Measurements from ENCODE around the gene ITPR2. TPM values are rescaled to one million over a fixed set of nuclear protein-coding genes. Genes with fewer than 3 reads are reported as not detected.
"Not testable (repeated sequence)": the region's sequence is repeated elsewhere in the genome, so short reads cannot be mapped to it uniquely, and the experiment has no call there.

The ITPR2 gene
- polyA plus RNA-seq, 10 donors = 3.3 to 5.7 (median 4.1) TPM

GRCh38 chr12:26632756-26633155, 200.2 kb downstream of the ITPR2 start:
- peak in 1 of 3 donors; percentile 30 for DNase-seq

- no peak for DNase-seq
Observed at GRCh38 chr12:26631846-26632245, 201.1 kb downstream of the ITPR2 start.

- peak; percentile 34 to 79 (median 69) for DNase-seq
Observed at GRCh38 chr12:26630546-26631027, 202.4 kb downstream of the ITPR2 start.

- no peak for DNase-seq
Observed at GRCh38 chr12:26629864-26630263, 203.1 kb downstream of the ITPR2 start.

- no peak for DNase-seq
Observed at GRCh38 chr12:26628234-26628633, 204.8 kb downstream of the ITPR2 start.

- DNase-seq = no peak
Observed at GRCh38 chr12:26627335-26627734, 205.7 kb downstream of the ITPR2 start.

- no peak for DNase-seq
Observed at GRCh38 chr12:26623136-26623535, 209.9 kb downstream of the ITPR2 start.

- no peak for DNase-seq
Observed at GRCh38 chr12:26622601-26623000, 210.4 kb downstream of the ITPR2 start.

- no peak for DNase-seq
Observed at GRCh38 chr12:26621932-26622331, 211.1 kb downstream of the ITPR2 start.

GRCh38 chr12:26620907-26621306, 212.1 kb downstream of the ITPR2 start:
- no peak for DNase-seq

- no peak for DNase-seq
Observed at GRCh38 chr12:26617513-26617912, 215.5 kb downstream of the ITPR2 start.

GRCh38 chr12:26614011-26614616, 218.9 kb downstream of the ITPR2 start:
- peak in 2 of 3 donors; percentile 41 to 47 for DNase-seq

GRCh38 chr12:26612203-26612602, 220.8 kb downstream of the ITPR2 start:
- DNase-seq = no peak

- no peak for DNase-seq
Observed at GRCh38 chr12:26611598-26611997, 221.4 kb downstream of the ITPR2 start.

GRCh38 chr12:26610774-26611173, 222.2 kb downstream of the ITPR2 start:
- no peak for DNase-seq

GRCh38 chr12:26609986-26610385, 223.0 kb downstream of the ITPR2 start:
- no peak for DNase-seq

GRCh38 chr12:26608706-26609105, 224.3 kb downstream of the ITPR2 start:
- peak in 2 of 3 donors; percentile 29 to 40 for DNase-seq

GRCh38 chr12:26608273-26608672, 224.7 kb downstream of the ITPR2 start:
- peak in 1 of 3 donors; percentile 13 for DNase-seq

- no peak for DNase-seq
Observed at GRCh38 chr12:26606911-26607310, 226.1 kb downstream of the ITPR2 start.

- not testable (repeated sequence) for DNase-seq
Observed at GRCh38 chr12:26604813-26605212, 228.2 kb downstream of the ITPR2 start.

GRCh38 chr12:26599096-26599695, 233.8 kb downstream of the ITPR2 start:
- DNase-seq = no peak

- no peak for DNase-seq
Observed at GRCh38 chr12:26595806-26596205, 237.2 kb downstream of the ITPR2 start.

- DNase-seq = no peak
Observed at GRCh38 chr12:26580619-26581018, 252.4 kb downstream of the ITPR2 start.

- DNase-seq = no peak
Observed at GRCh38 chr12:26576266-26576665, 256.7 kb downstream of the ITPR2 start.

All from muscle of back (tissue), 11 donors.